Fibroblast of skin of left quadriceps (primary cell): ENCODE data around the gene LRCH4.

Source experiments
- DNase-seq, 2 experiments: peaks; one replicate each; pipeline ENCODE4 v3.0.0-alpha.2; 2013; ENCODE audit warnings: low read depth in 2 of 2

The LRCH4 gene, protein sequence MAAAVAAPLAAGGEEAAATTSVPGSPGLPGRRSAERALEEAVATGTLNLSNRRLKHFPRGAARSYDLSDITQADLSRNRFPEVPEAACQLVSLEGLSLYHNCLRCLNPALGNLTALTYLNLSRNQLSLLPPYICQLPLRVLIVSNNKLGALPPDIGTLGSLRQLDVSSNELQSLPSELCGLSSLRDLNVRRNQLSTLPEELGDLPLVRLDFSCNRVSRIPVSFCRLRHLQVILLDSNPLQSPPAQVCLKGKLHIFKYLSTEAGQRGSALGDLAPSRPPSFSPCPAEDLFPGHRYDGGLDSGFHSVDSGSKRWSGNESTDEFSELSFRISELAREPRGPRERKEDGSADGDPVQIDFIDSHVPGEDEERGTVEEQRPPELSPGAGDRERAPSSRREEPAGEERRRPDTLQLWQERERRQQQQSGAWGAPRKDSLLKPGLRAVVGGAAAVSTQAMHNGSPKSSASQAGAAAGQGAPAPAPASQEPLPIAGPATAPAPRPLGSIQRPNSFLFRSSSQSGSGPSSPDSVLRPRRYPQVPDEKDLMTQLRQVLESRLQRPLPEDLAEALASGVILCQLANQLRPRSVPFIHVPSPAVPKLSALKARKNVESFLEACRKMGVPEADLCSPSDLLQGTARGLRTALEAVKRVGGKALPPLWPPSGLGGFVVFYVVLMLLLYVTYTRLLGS

DNA sequence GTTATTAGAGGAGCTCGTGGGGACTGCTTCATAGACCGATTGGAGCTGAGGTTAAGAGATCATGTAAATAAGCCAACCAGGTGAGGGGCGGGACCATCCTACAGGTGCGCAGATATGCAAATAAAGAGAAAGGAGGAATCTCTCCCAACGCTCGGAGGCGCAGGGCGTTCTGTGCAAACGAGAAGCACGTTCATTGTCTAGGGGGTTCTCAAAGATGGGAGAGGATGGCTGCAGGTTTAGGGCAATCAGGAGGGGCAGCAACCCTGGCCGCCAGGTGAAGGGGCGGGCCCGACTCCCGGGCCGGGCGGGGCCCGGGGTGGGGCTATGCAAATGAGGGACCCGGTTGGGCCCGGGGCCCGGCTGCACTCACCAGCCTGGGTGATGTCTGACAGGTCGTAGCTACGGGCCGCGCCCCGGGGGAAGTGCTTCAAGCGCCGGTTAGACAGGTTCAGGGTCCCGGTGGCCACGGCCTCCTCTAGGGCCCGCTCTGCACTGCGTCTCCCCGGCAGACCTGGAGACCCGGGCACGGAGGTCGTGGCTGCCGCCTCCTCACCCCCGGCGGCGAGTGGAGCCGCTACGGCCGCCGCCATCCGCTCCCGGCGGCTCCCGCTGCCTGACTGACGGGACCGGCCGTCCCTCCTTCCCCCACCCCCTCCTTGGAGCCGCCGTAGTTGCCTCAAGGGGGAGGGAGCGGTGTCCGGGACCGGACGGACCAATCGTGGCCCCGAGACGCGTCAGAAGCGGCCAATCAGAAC, at the start of gene LRCH4:
TSS of gene LRCH4 (minus strand) at position 619 of the 755 bp plus-strand sequence. CDS start at position 590, 29 bp downstream.
- no peak for DNase-seq

DNA sequence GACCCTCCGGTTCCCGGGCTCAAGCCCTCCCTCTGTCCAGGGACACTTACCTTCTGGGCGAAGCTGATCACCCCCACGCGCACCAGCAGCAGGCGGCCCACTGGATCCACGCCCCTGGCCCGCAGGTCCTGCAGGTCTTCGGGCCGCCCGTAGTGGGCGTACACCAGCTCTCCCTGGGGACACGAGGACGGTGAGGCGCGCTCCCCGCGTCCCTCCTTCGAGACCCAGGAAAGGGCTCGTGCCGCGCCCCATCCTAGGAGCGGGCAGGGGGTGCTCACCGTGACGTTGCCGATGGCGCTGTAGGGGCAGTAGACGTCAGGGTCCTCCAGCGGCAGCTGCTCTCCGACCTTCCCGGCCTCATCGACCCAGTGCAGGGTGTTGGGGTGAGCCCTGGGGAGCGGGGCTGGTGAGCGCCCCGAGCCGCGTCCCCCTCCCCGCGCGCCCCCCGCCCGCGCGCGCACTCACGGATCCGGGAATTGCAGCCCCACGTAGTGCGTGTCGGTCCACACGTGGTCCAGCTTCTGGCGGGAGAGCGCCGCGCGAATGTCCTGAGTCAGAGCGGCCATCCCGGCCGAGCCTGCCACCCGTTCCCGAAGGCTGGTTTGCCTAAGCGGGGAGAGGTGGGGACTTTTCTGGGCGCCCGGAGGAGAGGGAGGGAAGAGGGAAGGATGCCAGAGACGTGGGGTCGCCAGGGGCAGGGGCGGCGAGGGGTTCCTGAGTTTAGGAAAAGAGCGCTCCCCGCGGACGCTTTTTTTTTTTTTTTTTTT, 47.2 kb upstream of the LRCH4 start:
- DNase-seq, result no peak

DNA sequence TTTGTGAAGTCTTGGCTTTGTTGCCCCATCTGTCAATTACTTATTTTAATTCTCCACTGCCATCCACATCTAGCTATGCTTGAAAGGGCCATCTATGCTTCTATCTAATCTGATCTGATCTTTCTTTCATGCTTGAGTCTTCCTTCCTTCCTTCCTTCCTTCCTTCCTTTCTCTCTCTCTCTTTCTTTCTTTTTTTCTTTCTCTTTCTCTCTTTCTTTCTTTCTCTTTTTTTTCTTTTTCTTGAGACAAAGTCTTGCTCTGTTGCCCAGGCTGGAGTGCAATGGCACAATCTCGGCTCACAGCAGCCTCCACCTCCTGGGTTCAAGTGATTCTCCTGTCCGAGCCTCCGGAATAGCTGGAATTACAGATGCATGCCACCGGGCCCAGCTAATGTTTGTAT, 44.1 kb upstream of the LRCH4 start:
- no peak for DNase-seq

DNA sequence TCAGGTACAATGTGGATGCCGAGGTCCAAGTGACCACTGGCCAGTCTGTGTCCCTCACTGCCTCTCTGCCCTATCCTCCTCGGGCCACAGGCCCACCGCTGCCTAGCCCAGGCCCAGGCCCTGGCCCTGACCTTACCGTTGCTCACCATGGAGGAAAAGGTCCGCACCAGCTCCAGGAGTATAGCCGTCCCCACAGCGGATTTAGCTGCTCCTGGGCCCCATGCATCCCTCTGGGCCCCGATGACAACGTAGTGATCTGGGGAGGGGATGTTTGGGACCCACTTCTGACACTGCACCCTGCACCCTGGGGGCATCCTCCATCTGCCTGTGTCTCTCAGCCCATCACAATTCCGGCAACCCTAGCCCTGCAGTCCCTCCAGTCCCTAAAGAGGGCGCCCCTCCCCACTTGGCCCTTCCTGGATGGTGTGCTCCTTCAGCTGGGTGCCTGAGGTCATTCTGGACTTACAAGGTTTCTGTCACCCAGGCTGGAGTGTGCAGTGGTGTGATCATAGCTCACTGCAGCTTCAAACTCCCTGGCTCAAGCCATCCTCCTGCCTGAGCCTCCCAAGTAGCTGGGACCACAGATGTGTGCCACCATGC, 43.3 kb upstream of the LRCH4 start:
- no peak for DNase-seq

DNA sequence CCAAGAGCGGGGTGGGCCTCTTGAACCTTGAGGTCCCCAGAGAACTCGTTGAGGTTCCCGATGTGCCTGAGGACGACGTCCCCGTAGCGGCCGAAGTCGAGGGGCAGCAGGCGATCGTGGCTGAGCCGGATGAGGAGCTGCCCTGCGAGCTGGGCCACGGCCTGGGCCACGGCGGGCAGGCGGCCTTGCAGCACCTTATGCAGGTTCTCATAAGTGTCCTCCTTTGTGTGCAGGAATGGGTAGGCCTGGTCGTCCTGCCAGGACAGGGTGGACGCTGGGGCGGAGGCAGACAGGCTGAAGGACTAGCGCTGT, 41.3 kb upstream of the LRCH4 start:
- no peak for DNase-seq

DNA sequence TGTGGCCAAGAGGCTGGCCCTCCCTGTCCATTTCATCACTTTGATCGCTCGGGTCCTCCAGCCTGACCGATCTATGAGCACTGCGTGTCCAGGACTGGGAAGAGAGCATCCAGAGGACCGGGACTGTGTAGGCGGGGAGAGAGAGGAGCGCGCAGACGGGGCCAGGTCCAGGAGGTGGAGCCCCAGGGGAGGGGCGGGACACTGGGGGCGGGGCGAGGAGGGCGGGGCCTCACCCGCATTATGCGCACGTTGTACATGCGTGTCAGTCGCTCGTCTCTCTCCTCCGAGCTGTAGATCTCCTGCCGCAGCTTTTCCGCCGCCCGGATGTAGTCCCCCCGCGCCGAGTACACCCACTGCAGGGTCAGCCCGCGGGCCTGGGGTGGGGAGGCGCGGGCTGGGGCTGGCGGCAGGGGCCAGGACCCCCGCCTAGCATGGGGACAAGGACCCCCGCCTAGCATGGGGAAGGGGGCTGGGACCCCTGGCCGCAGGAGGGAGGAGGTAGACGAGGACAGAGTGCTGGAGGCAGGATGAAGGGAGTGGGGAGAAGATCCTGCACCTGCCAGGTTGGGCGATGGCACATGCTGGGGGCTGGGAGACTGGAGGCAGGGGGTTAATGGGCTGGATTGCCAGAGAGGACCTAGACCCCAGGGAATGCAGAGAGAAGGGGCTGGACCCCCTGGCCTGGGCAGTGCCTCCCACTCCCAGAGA, 40.8 kb upstream of the LRCH4 start:
- peak; percentile 63 to 64 for DNase-seq

DNA sequence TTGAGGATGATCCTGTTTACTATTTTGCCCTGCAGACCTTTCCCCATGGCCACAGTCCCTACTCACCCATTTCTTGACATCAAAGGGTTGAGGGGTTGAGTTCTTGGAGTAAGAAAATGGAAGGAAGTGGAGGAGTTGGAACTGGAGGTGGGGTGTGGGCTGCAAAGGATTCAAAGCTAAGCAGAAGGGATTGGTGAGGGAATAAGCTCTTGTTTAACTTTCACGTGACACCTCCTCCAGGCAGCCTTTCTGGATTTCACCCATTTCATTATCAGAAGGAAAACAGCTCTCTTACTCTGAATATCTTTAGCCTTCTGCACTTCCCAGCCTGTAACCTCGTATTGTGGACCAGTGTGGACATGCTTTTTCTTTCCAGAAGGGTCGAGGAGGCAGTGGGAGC, 40.1 kb upstream of the LRCH4 start:
- DNase-seq, result no peak

DNA sequence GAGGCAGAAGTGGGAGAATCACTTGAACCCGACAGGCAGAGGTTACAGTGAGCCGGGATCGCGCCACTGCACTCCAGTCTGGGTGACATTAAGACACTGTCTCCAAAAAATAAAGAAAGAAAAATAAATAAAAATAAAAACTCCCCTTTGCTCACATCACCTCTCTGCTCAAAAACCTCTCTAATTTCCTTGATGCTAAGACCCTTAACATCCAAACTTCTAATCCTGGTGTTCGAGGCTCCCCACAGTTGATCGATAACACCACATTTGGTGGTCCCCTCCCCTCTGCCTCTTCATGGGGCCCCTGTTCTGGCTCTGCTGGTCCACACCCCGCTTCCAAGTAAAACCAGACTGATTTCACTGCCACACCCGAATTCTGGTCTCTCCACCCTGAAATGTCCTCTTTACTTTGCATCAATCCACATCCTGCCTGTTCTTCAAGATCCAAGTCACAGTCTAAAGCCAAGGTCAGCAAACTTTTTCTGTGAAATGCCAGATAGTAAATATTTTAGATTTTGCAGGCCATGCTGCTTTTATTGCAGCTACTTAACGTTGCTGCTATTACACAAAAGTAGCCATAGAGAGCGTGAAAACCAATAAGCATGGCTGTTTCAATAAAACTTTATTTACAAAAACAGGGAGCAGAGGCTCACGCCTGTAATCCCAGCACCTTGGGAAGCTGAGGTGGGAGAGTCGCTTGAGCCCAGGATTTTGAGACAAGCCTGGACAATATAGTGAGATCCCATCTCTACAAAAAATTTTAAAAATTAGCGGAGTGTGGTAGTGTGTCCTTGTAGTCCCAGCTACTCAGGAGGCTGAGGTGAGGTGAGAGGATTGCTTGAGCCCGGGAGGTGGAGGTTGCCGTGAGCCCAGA, 38.3 kb upstream of the LRCH4 start:
- no peak for DNase-seq

DNA sequence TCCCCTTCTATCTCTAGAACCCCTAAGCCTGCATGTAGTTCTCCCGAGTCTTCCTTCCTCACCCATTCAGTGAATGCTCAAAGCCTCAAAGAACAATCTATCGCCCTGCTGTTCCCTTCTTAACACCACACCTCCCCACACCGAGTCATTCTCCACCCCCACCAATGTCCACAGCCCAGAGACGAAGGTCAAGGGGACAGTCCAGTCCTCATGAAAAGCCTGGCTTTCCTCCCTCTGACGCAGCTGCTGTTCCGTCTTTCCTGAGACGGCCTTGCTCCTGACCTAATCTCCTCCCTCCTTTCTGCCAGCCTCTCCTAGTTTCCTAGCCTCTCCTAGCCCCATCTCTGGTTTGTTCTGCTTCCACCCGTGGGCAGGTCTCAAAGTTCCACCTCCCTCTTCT, 35.6 kb upstream of the LRCH4 start:
- no peak for DNase-seq

DNA sequence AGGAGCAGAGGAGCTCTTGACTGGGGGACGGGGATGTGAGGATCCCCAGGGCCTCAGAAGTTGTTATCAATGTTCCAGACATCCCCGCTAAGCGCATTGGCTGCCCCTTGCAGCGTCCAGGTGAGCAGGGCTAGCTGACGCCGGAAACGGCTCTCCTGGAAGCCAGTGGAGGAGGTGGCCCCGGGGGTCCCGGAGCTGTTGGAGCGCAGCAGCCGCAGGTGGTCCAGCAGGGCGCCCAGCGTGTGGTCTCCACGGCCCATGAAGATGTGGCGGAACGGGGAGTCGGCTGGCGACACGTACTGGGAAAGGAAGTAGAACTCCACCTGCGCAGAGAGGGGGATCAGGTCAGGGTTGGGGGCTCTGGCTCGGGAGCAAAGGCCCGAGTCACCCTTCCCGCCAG, 34.9 kb upstream of the LRCH4 start:
- DNase-seq, result no peak

DNA sequence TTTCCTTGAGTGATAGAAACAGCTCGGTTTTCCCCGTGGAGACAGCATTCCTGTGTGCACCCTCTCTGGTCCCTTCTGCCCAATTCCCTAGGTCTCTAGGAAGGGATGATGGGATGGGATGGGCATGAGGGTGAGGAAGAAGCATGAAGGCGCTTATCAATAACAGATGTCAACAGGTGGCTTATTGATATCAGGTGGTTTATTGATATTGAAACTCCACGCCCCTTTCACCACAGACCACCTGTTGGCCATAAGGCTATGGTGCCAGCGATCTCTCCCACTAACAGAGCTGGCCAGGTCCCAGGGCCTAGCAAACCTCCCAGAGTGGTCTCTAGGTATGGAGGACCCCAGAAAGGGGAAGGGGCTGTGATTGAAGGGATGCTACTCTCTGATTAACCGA, 34.3 kb upstream of the LRCH4 start:
- no peak for DNase-seq

DNA sequence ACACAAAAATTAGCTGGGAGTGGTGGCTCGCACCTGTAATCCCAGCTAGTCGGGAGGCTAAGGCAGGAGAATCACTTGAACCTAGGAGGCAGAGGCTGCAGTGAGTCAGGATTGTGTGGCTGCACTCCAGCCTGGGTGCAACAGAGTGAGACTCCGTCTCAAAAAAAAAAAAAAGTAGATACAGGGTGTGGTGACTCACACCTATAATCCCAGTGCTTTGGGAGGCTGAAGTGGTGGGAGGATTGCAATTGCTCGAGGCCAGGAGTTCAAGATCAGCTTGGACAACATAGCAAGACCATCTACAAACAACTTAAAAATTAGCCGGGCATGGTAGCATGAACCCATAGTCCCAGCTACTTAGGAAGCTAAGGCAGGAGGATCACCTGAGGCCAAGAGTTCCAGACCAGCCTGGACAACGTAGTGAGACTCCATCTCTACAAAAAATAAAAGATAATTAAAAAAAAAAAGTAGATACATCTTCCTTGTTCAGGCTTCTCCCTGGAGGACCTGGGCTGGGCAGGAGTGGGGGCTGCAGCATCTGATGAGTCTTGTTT, 28.5 kb upstream of the LRCH4 start:
- no peak for DNase-seq

DNA sequence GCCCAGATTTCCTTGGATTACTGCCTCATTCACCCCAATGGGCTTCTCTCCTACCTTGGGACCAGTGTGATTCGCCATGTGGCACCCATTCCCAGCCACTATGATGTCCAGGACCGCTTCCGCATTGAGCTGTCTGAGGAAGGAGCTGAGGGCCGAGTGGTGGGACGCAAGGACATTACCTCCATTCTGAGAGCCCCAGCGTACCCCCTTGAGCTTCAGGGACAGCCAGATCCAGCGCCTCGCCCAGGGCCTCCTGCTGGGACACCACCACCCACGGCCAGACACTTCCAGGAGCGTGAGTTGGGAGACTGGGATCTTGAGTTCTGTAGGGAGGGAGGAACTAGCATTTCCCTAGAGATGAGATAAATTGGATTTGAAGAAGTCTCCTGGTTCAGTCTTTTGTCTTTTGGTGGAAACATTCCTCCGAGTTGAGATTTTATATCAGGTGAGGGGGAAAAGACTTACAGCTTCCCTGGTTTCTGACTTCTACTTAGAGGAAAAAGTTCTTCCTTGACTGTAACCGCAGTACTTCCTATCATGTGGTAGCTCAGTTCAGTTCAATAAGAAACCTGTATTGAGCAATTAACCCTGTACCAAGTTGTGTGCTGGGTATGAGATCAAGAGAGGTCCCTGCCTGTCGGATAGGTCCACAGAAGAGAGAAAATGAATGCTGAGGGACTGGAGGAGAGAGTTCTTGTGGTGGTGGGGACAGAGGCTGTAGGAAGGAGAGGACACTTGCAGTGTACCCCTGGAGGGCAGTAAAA, 27.7 kb upstream of the LRCH4 start:
- no peak for DNase-seq

DNA sequence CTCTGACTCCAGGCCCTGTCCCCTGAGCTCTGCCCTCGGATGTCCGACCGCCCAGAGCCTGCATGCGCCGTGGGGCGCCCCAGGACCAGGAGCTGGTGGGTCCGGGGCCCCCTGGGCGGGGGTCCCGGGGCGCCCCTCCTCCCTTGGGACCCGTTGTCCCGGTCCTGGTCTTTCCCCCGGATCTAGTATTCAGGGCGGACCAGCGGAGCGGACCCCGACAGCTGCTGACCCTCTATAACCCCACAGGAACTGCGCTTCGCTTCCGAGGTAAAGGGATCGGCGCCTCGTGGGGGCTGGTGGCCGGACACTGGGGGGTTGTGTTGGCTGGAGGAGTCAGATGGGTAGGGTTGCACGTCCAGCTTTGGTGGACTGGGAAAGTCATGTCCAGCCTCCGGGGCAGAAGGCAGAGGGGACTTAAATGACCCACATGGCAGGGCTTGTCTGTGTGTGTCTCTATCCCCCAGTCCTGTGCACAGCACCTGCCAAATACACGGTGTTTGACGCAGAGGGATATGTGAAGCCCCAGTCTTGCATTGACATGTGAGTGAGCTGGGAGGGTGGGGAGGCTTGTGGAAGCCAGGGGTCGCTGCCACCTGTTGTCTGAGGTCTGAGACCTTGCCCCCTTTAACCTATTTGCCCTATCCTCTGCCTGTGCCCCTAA, 26.9 kb upstream of the LRCH4 start:
- no peak for DNase-seq

DNA sequence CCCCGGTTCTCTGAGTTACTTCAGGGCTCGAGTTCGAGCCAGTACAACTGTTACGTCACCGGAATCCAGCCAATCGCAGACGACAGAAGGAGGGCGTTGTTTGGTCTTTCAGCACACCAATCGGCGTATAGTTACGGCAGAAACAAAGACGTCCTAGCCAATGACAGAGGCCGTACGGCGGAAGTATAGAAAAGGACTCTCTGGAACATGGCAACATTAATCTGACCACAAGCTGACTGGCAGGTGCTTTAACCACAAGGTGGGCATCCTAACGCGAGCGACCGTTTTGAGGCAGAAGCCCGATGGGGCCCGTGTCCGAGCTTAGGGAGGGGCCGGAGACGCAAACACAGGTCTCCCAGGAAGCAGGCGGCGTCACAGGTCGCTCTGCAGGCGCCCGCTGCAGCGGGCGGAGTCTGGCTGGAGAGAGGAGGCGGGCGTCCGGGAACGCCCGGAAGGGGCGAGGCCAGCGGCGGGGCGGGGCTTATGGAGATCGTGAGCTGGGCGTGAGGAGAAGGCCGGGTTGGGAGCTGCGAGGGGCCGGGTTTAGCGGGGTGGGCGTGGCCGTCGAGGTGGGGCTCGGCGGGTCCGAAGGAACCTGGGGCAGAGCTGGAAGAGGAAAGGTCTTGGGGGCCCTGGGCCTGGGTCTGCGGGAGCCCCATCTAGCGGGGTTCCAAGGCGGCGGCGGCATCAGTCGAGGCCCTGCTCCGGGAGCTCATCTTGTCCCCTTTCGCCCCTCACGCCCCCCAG, 26.2 kb upstream of the LRCH4 start, which contains the start of gene MOSPD3:
TSS of gene MOSPD3 (plus strand) at position 558 of the 747 bp plus-strand sequence. CDS start 252 bp downstream, outside the sequence.
- DNase-seq, result peak; percentile 99

DNA sequence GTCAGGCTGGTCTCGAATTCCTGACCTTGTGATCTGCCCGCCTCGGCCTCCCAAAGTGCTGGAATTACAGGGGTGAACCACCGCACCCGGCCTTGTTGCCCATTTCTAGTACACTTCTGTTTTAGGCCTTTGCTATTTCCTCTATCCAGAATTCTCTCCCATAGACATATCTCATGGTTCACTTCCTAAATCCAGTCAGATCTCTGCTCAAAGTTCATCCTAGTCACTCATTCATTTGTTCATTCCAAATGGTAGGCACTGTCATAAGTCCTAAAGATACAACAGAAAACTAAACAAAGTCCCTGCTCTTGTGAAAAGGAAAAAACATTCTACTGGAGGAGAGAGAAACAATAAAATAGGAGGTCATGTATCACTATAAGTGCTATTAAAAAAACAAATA, 24.0 kb upstream of the LRCH4 start:
- no peak for DNase-seq

DNA sequence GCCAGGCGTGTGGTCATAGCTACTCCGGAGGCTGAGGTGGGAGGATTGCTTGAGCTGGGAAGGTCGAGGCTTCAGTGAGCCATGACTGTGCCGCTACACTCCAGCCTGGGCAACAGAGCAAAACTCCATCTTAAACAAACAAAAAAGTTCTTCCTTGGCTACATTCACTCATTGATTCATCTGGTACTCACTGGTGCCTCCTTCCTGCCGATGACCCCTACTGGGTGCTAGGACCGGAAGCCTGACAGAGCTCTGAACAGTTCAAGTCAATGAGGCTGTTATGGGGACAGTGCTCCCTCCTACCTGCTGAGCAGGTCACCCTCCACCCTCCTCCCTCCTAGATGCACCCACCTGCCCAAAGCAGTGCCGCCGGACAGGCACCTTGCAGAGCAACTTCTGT, 21.2 kb upstream of the LRCH4 start:
- no peak for DNase-seq

DNA sequence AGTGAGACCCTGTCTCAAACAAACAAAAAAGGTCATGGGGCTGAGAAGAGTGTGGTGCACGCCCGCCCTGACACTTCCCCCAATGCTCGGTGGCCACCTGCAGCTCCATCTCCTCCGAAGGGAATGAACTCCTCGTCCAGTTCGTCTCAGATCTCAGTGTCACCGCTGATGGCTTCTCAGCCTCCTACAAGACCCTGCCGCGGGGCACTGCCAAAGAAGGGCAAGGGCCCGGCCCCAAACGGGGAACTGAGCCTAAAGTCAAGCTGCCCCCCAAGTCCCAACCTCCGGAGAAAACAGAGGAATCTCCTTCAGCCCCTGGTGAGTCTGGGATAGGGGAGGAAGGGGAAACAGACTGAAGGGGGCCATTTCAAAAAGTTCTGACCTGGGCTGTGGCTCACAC, 20.4 kb upstream of the LRCH4 start:
- no peak for DNase-seq
